ENCODE measurements around the gene PARP12. TPM values are rescaled to one million over a fixed set of nuclear protein-coding genes. Genes with fewer than 3 reads are reported as not detected.

The PARP12 gene
- total and polyA plus RNA-seq, 2 of the 13 experiments (the other 11 are each of a cell fraction or from before 2014, with no cell fraction given): 15.5 to 35.2 TPM

DNA sequence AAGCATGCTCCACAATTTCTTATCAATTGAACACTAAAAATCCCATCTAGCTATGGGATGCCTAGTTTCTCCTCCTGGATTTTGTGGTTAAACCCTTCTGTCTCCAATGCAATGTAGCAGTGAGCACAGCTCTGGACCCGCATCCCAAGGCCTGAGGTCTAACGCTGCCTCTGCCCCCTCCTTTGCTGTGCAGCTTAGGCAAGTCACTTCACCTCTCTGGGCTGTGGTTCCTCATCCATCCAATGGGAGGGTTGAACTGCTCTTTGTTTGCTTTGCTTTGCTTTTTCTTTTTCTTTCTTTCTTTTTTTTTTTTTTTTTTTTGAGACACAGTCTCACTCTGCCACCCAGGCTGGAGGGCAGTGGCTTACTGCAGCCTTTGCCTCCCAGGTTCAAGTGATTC, 69.2 kb downstream of the PARP12 start:
- POLR2A ChIA-PET: no interaction called here
- in situ Hi-C loops (cut with HindIII; ENCODE audit: extremely low pct_ligation_motif_present, low pct_unique_long_range_greater_than_20kb): no loop called here
- intact Hi-C loops (cut with micrococcal nuclease; ENCODE audit: unreplicated experiment): no loop called here

DNA sequence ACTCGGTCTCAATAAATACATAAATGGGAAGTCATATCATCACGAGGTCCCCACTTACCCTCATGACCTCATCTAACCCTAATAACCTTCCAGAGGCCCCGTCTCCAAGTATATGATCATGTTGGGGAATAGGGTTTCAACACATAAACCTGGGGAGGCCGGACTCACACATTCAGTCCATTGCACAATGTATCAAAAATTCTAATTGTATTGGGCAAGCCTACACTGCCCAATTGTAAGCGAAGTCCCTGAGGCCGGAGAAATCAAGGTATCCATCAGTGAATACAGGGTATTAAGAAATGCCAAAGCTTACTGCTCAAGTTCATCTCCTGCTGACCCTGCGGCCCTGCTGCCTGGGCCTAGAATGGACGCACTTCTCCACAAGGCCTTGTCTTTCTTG, 69.6 kb downstream of the PARP12 start:
- no peaks in the 10 kb centered on the region for H3K79me2 ChIP-seq (ENCODE audit: insufficient read depth, low read length)
- no TSS peak for BruUV-seq (replicated peaks)
- no peak overlapping the region for H2AFZ ChIP-seq (ENCODE audit: low read length)
- H3K4me3 ChIP-seq (replicated peaks in 1 of 3; ENCODE audit: insufficient read depth in 1 of 3, low read depth in 2 of 3, low read length in 3 of 3): no peak overlapping the region
- TF ChIP-seq ZNF205 (CRISPR knock-in tag; IDR thresholded peaks at IDR 0.05) (no peak), CEBPB (IDR thresholded peaks at IDR 0.05; ENCODE audit: borderline replicate concordance, low read depth, low read length) (peak; percentile 50; the same call in 1 of the 2 replicates), GATAD2A (CRISPR knock-in tag; IDR thresholded peaks at IDR 0.05) (no peak)
- TF ChIP-seq, protein P1, sequence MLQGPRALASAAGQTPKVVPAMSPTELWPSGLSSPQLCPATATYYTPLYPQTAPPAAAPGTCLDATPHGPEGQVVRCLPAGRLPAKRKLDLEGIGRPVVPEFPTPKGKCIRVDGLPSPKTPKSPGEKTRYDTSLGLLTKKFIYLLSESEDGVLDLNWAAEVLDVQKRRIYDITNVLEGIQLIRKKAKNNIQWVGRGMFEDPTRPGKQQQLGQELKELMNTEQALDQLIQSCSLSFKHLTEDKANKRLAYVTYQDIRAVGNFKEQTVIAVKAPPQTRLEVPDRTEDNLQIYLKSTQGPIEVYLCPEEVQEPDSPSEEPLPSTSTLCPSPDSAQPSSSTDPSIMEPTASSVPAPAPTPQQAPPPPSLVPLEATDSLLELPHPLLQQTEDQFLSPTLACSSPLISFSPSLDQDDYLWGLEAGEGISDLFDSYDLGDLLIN (CRISPR knock-in tag; IDR thresholded peaks at IDR 0.05; ENCODE audit: borderline replicate concordance): no peak
- no peaks in the 10 kb centered on the region for H4K20me1 ChIP-seq (ENCODE audit: insufficient read depth, low read length)
- intact Hi-C loops (cut with micrococcal nuclease; ENCODE audit: unreplicated experiment): no loop called here
- no peaks in the 10 kb centered on the region for H3K36me3 ChIP-seq (replicated peaks in 1 of 2; ENCODE audit: control insufficient read depth in 1 of 2, insufficient read depth in 2 of 2, low read length in 2 of 2)
- H3K9ac ChIP-seq (ENCODE audit: insufficient read depth, low read depth, low read length): no peak overlapping the region
- CTCF ChIA-PET (ENCODE audit: low intra/inter-chr PET ratio, low total read pairs): no interaction called here
- ATAC-seq: no peak
- H3K9me3 ChIP-seq (ENCODE audit: low read length): no peaks in the 10 kb centered on the region
- in situ Hi-C loops (cut with HindIII; ENCODE audit: extremely low pct_ligation_motif_present, low pct_unique_long_range_greater_than_20kb): no loop called here
- H3K27me3 ChIP-seq (ENCODE audit: control insufficient read depth in 1 of 2, insufficient read depth in 2 of 2, low read length in 2 of 2): peaks cover 0 to 26% of the 10 kb centered on the region in 2 experiments; a peak in 4 of 5 replicates
- no peak for DNase-seq (ENCODE audit: low spot score)
- H3K27ac ChIP-seq (ENCODE audit: extremely low read length, insufficient read depth, low read length): no peak overlapping the region
- no peak overlapping the region for H3K4me2 ChIP-seq (ENCODE audit: low read depth, low read length)
- no peak for FAIRE-seq
- WGBS (ENCODE audit: low lambda C conversion rate): 74% methylated on average over 8 of the region's 8 CpGs
- peaks cover 61% of the 10 kb centered on the region for H3K4me1 ChIP-seq (ENCODE audit: insufficient read depth, low read length)
- POLR2A ChIA-PET: no interaction called here

More for the DNA sequence above, 69.2 kb downstream of the PARP12 start:
- no peak overlapping the region for H3K4me3 ChIP-seq (replicated peaks in 1 of 3; ENCODE audit: insufficient read depth in 1 of 3, low read depth in 2 of 3, low read length in 3 of 3)
- H3K9me3 ChIP-seq (ENCODE audit: low read length): no peaks in the 10 kb centered on the region
- H3K9ac ChIP-seq (ENCODE audit: insufficient read depth, low read depth, low read length): no peak overlapping the region
- TF ChIP-seq ZNF768 (CRISPR knock-in tag; IDR thresholded peaks at IDR 0.05): peak; percentile 90
- TF ChIP-seq, protein P2, sequence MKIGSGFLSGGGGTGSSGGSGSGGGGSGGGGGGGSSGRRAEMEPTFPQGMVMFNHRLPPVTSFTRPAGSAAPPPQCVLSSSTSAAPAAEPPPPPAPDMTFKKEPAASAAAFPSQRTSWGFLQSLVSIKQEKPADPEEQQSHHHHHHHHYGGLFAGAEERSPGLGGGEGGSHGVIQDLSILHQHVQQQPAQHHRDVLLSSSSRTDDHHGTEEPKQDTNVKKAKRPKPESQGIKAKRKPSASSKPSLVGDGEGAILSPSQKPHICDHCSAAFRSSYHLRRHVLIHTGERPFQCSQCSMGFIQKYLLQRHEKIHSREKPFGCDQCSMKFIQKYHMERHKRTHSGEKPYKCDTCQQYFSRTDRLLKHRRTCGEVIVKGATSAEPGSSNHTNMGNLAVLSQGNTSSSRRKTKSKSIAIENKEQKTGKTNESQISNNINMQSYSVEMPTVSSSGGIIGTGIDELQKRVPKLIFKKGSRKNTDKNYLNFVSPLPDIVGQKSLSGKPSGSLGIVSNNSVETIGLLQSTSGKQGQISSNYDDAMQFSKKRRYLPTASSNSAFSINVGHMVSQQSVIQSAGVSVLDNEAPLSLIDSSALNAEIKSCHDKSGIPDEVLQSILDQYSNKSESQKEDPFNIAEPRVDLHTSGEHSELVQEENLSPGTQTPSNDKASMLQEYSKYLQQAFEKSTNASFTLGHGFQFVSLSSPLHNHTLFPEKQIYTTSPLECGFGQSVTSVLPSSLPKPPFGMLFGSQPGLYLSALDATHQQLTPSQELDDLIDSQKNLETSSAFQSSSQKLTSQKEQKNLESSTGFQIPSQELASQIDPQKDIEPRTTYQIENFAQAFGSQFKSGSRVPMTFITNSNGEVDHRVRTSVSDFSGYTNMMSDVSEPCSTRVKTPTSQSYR (CRISPR knock-in tag; IDR thresholded peaks at IDR 0.05; ENCODE audit: borderline replicate concordance): no peak
- H3K79me2 ChIP-seq (ENCODE audit: insufficient read depth, low read length): no peaks in the 10 kb centered on the region
- H3K27ac ChIP-seq (ENCODE audit: extremely low read length, insufficient read depth, low read length): no peak overlapping the region
- peaks cover 61% of the 10 kb centered on the region for H3K4me1 ChIP-seq (ENCODE audit: insufficient read depth, low read length)
- DNase-seq (ENCODE audit: low spot score) (no peak), FAIRE-seq (no peak), ATAC-seq (no peak)
- no peaks in the 10 kb centered on the region for H3K36me3 ChIP-seq (replicated peaks in 1 of 2; ENCODE audit: control insufficient read depth in 1 of 2, insufficient read depth in 2 of 2, low read length in 2 of 2)
- H3K4me2 ChIP-seq (ENCODE audit: low read depth, low read length): no peak overlapping the region
- no TSS peak for BruUV-seq (replicated peaks)
- H4K20me1 ChIP-seq (ENCODE audit: insufficient read depth, low read length): no peaks in the 10 kb centered on the region
- CTCF ChIA-PET (ENCODE audit: low intra/inter-chr PET ratio, low total read pairs): no interaction called here
- H3K27me3 ChIP-seq (ENCODE audit: control insufficient read depth in 1 of 2, insufficient read depth in 2 of 2, low read length in 2 of 2): peaks cover 0 to 26% of the 10 kb centered on the region in 2 experiments; a peak in 3 of 5 replicates
- 49% methylated on average over 2 of the region's 2 CpGs for WGBS (ENCODE audit: low lambda C conversion rate)
- H2AFZ ChIP-seq (ENCODE audit: low read length): no peak overlapping the region
